BE2C (cell line): ENCODE data around the gene MTHFSD.

ENCODE experiments used
- DNase-seq: peaks from one replicate; pipeline ENCODE4 v3.0.0-alpha.2; 2020
- H3K27me3 ChIP-seq: fragments of 250-450 bp; sonication (Bioruptor Pico); 2 replicates; pipeline ENCODE4 v1.5.1; 2020; ENCODE audit warnings: mild to moderate bottlenecking
- H3K36me3 ChIP-seq: fragments of 250-450 bp; sonication (Bioruptor Pico); 2 replicates; pipeline ENCODE4 v1.5.1; 2020; ENCODE audit warnings: mild to moderate bottlenecking
- H3K4me1 ChIP-seq: fragments of 250-450 bp; sonication (Bioruptor Pico); 2 replicates; pipeline ENCODE4 v1.5.1; 2020
- H3K4me3 ChIP-seq: 2 replicates; pipeline ENCODE4 v1.5.1; 2011; ENCODE audit warnings: low read depth, low read length
- H3K9me3 ChIP-seq: fragments of 250-450 bp; sonication (Bioruptor Pico); 2 replicates; pipeline ENCODE4 v1.5.1; 2020
- TF ChIP-seq, protein P1 (sequence below): IDR thresholded peaks from 2 replicates; pipeline ENCODE4 v1.5.1; 2012; ENCODE audit warnings: mild to moderate bottlenecking, low read depth, low read length

MTHFSD gene

DNA sequence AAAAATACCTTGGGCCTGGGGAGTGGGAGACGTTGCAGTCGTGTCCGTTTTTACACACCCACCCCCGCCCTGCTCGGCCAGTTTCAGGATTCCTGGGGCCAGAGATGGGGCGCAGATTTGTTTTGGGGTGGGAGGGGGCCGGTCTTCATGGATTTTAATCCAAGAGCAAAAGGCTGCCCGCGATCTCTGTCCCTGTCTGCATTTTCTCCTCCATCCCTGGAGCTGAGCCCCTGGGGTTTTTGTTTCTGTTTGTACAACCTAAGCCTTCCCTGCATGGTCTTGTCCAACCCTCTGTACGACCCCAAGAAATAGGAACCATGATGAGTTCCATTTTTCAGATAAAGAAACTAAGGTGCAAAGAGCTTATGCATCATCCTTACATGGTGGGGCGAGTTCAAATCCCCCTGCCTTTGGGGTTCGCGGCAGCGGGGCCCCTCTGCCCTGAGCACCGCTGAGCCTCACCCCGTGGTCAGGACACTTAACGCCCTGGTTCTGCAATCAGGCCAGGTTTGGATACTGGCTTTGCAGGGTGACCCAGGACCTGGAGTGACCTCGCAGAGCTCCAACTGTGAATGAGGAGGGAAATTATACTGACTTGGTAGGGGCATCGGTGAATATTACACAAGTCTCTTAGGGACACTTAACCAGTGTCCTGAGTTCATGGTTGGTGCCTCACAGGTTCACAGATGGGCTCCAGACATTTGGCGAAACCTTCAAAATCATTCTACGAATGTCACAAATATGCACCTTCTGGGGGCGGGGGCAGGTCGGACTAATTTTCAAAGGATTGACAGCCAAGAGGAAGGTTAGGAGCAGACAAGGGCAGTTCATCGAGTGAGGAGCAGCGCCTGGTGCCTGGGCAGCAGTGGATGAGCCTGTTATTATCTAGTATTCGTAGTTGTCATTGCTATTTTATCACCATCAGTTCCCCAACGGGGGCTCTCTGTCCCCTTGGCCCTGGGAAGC lies 48.9 kb downstream of the MTHFSD start:
- no peak for DNase-seq
- Histone ChIP-seq H3K27me3 (peaks cover 100% of the 10 kb centered on the region), H3K9me3 (no peaks in the 10 kb centered on the region), H3K4me3 (no peak overlapping the region), H3K36me3 (no peaks in the 10 kb centered on the region), H3K4me1 (no peaks in the 10 kb centered on the region)
- TF ChIP-seq, protein P1, sequence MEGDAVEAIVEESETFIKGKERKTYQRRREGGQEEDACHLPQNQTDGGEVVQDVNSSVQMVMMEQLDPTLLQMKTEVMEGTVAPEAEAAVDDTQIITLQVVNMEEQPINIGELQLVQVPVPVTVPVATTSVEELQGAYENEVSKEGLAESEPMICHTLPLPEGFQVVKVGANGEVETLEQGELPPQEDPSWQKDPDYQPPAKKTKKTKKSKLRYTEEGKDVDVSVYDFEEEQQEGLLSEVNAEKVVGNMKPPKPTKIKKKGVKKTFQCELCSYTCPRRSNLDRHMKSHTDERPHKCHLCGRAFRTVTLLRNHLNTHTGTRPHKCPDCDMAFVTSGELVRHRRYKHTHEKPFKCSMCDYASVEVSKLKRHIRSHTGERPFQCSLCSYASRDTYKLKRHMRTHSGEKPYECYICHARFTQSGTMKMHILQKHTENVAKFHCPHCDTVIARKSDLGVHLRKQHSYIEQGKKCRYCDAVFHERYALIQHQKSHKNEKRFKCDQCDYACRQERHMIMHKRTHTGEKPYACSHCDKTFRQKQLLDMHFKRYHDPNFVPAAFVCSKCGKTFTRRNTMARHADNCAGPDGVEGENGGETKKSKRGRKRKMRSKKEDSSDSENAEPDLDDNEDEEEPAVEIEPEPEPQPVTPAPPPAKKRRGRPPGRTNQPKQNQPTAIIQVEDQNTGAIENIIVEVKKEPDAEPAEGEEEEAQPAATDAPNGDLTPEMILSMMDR: no peak

DNA sequence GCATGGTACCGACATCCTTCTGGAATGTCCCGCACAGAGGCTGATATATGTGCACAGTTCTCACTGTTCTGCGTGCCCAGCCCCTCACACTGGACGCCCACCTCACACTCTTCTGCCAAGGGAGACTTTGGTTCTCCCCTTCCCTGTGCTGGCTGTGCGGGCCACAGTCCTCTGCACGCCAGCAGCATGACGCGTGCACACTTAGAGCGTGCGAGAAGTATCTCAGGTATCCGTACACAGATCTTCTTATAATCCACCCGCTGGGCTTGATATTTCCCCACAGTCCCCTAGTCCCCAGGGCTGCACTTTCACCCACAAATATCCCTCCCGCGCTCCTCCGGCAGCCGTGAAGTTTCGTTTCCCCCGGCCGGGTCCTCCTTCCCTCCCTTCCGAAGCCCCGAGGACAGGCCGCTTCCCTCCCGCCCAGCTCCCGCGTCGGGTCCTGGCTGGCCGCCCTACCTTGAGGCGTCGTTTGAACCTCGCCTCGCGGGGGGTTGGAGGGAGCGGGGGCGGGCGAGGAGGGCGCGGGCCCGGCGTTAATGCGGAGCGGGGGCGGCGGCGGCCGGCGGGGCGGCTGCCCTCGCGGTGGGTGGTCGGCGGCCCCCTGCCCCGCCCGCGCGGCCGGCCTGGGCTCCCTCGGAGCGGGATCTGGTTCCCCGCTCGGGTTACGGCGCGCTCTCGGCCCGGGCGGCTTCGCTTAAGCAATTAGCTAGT lies 49.7 kb downstream of the MTHFSD start:
- H3K4me3 ChIP-seq: no peak overlapping the region

DNA sequence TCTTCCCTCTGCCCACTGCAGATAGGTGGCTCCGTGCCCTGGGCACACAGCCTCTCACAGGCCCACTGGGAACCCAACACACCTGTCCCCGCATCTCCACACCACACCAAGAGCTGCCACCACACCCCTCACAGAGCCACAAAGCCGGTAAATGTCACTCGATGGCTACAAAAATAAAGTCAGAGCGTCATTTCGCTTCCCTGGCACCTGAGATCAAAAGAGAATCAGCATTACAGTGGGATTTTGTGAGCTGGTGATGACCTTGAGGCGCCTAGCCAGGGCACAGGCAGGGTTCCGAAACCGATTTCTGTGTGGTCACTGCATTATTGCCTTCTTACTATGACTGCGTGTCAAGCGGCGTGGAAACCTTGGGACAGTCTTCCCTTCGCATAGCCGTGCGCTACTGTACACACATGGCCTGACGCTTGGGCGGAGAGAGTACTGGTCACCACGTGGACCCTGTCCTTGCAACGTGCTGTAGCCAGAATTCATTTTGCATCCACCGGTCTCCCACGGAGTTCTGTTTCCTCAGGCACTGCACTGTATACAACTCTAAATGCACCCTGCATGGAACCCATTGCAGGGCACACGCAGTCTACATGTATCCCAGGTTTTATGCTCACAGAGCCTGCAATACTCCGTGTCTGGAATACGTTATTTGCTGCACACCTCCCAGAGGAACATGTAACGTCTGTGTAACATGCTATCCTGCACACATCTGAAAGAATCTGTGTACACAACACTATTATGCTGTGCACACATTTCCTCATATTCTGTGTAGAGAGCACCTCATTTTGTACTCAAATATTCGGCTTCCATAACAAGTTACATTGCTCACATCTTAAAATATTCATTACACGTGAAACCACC lies 50.5 kb downstream of the MTHFSD start:
- no peaks in the 10 kb centered on the region for H3K36me3 ChIP-seq
- TF ChIP-seq, protein P1: no peak
- H3K4me1 ChIP-seq: no peaks in the 10 kb centered on the region
- peaks cover 100% of the 10 kb centered on the region for H3K27me3 ChIP-seq
- H3K4me3 ChIP-seq: no peak overlapping the region
- DNase-seq: no peak
- no peaks in the 10 kb centered on the region for H3K9me3 ChIP-seq

More for the DNA sequence above, 49.7 kb downstream of the MTHFSD start:
- DNase-seq: no peak
- Histone ChIP-seq H3K27me3 (peaks cover 100% of the 10 kb centered on the region), H3K9me3 (no peaks in the 10 kb centered on the region), H3K4me1 (no peaks in the 10 kb centered on the region), H3K36me3 (no peaks in the 10 kb centered on the region)
- TF ChIP-seq, protein P1: no peak

DNA sequence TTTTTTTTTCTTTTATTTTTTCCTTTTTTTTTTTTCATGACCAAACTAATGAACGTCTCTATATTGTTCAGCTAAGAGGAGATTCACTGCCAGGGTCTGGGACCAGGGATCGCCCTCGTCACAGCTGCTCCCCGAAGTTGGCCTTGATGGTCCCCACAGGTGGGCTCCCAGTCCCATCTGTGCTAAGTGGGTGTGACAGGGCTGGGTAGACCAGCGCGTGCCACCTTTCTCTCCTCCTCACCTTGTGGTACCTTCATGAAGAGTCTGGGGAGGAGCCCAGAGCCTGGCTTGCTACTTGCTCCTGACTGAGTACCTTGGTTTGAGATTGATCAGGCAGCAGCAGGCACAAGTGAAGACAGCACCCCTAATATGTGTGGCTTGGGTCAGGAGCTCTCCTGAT lies 51.2 kb downstream of the MTHFSD start:
- Histone ChIP-seq H3K36me3 (no peaks in the 10 kb centered on the region), H3K4me1 (no peaks in the 10 kb centered on the region), H3K9me3 (no peaks in the 10 kb centered on the region), H3K27me3 (peaks cover 100% of the 10 kb centered on the region), H3K4me3 (no peak overlapping the region)
- TF ChIP-seq, protein P1: no peak
- DNase-seq: no peak

DNA sequence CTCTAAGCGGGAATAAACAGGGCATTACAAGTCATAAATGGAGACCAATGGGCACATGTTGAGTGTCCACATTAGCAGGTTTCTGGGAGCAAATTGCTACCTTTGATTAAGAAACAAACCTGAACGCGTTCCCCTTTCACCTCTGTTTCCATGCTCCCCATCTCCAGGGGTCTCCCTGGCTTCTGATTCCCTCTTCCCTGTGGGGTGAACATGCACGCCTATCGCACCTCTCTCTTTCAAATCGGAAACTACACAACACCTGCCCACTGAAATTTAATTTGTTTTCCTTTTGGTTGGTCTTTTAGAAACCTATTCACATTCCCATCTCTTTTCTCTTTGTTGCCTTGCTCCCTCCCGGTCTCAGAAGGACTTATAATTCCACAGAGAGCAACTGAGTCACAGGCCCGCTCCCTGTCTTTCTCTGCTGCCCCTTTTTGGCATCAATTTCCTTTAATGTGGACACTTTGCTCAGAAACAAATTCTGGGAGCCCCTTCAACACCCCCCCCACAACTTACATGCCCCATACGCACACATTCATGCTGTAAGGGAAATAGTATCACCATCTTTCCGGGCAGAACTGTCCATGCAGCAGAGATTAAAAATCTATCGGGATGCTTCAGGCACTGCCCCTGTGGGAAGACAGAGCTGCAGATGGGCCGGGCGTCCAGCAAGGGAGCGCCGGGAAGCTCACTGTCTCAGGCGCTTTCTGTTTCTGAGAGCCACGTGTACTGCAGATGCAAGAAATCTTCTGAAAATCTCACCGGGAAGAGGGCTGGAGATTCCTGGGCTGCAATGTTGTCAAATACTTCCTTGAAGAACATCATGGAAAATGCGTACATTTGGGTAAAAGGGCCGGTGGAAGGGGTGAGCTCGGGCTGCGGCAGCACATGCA lies 51.9 kb downstream of the MTHFSD start:
- Histone ChIP-seq H3K4me3 (no peak overlapping the region), H3K27me3 (peaks cover 100% of the 10 kb centered on the region), H3K9me3 (no peaks in the 10 kb centered on the region), H3K4me1 (no peaks in the 10 kb centered on the region), H3K36me3 (no peaks in the 10 kb centered on the region)
- DNase-seq: no peak
- TF ChIP-seq, protein P1: no peak
